Heart right ventricle (tissue), 16 donors: ENCODE measurements around the gene SCUBE1. TPM values are rescaled to one million over a fixed set of nuclear protein-coding genes. Genes with fewer than 3 reads are reported as not detected.
A peak's percentile ranks its signal among the peaks of the same experiment; 100 is the strongest.

Source experiments
- ATAC-seq, 8 donors: fragments of 200-7000 bp; cut with Tn5 transposase; one replicate each; pipeline ENCODE4 v1.9.1; 2020; ENCODE audit warnings: mild to moderate bottlenecking in 8 of 8, moderate library complexity in 8 of 8, moderate number of reproducible peaks in 1 of 8
- DNase-seq, 2 donors: peaks; one replicate each; pipeline ENCODE4 v3.0.0-alpha.2; 2020
- H3K27ac ChIP-seq, 10 donors: fragments of 200-600 bp; sonication (generic) in 2 of 10; one replicate each; pipeline versions ENCODE4 v1.5.0 to v1.8.0; 2020 to 2022; ENCODE audit warnings: mild to moderate bottlenecking in 3 of 10
- H3K27me3 ChIP-seq, 7 donors: fragments of 200-600 bp; one replicate each; pipeline ENCODE4 v1.8.0; 2021 to 2022; ENCODE audit warnings: mild to moderate bottlenecking in 2 of 7
- H3K36me3 ChIP-seq, 9 donors: fragments of 200-600 bp; sonication (generic) in 1 of 9; one replicate each; pipeline versions ENCODE4 v1.5.0 to v1.8.0; 2020 to 2022; ENCODE audit warnings: mild to moderate bottlenecking in 2 of 9
- H3K4me1 ChIP-seq, 9 donors: fragments of 200-600 bp; sonication (generic) in 1 of 9; one replicate each; pipeline versions ENCODE4 v1.5.0 to v1.8.0; 2020 to 2022; ENCODE audit warnings: mild to moderate bottlenecking in 4 of 9
- H3K4me3 ChIP-seq, 10 donors: fragments of 200-600 bp; sonication (generic) in 2 of 10; one replicate each; pipeline versions ENCODE4 v1.5.0 to v1.8.0; 2020 to 2022; ENCODE audit warnings: mild to moderate bottlenecking in 7 of 10, moderate library complexity in 2 of 10
- H3K9me3 ChIP-seq, 11 donors: fragments of 200-600 bp in 10 of 11; sonication (generic) in 2 of 11; one replicate each; pipeline versions ENCODE4 v1.5.0 to v1.8.0; 2013 to 2022; ENCODE audit warnings: mild to moderate bottlenecking in 2 of 11, control low read depth in 1 of 11, moderate library complexity in 1 of 11
- CTCF ChIP-seq, 9 donors: fragments of 200-600 bp; sonication (generic) in 2 of 9; IDR thresholded peaks; one replicate each; pipeline versions ENCODE4 v1.5.0 to v1.8.0; 2021 to 2022; ENCODE audit warnings: antibody characterized with exemption in 9 of 9, mild to moderate bottlenecking in 5 of 9, moderate library complexity in 1 of 9
- WGBS, 2 donors: extraction: QIAGEN DNeasy Blood & Tissue Kit; methylation state at CpG; one replicate each; pipeline ENCODE4 v1.1.7; 2013; ENCODE audit warnings: inconsistent platforms in 1 of 2; 5-methylcytosine and 5-hydroxymethylcytosine counted together
- intact Hi-C, 10 donors: fragments of 100-400 bp; cut with DNase I; formaldehyde crosslinking; loops; one replicate each; pipeline versions ENCODE4 v1.11.1 to v1.14.2; 2022
- polyA plus RNA-seq, 2 donors: library from polyadenylated mRNA; stranded (reverse); fragments of 200-250 nt; gene quantifications; one replicate each; pipeline ENCODE4 v1.2.3, GENCODE V29; 2013
- total RNA-seq, 10 donors: library from RNA; stranded (reverse); fragmentation: NEBNext Ultra II Directional in 3 of 10; extraction: Animal tissue kit (Norgen Biotek cat#: 25700) in 3 of 10; gene quantifications; one replicate each; pipeline versions ENCODE4 v1.2.1 to v1.2.4, GENCODE V29; 2021 to 2023
- donor health status: Arrhythmogenic right ventricular cardiomyopathy.
- donor health status: ischemic (EF 13 %, LVEDD 7.1; RV severe dilation, severe dysfunction).
- donor health status: healthy with polysubstance abuse.
- donor health status: DM: no; HTN: yes; CAD: no.
- donor health status: DM: no; HTN: no; CAD: no.
- donor health status: ischemic (EF 25% LVEDD 6.9; RV normal size, moderate dysfunction).
- donor health status: ischemic (EF 25% LVEDD 5.7; RV mildly dilated, moderate dysfunction).
- donor health status: healthy.
- donor health status: DM: yes; HTN: yes; CAD: no.
- donor health status: Ischemic cardiomyopathy.
- donor health status: ischemic (EF 35%, LVEDD 5.7; RV mildly dilated, moderate dysfunction).
- donor health status: nonischemic (EF 11% LVEDD 7.7; RV severe dilation, severe dysfunction).
- donor health status: DM: yes; HTN: yes; CAD: no.
- donor health status: PGD.
- donor health status: ischemic (EF 29% LVEDD 5.4; RV normal size, mild dysfunction).
- donor health status: nonischemic (EF 23%, LVEDD 6.1; RV moderate dilation, normal function).

SCUBE1 gene
- total and polyA plus RNA-seq, 12 donors = 0.01 to 0.60 (median 0.13) TPM; not detected in 1

- DNase-seq (no peak), ATAC-seq (no peak)
- no peaks in the 10 kb centered on the region for H3K27me3 ChIP-seq
- no peaks in the 10 kb centered on the region for H3K4me1 ChIP-seq
- no peak overlapping the region for H3K4me3 ChIP-seq
- no peak for TF ChIP-seq CTCF (IDR thresholded peaks at IDR 0.05)
- WGBS, 2 donors = 83 to 84% methylated on average over 14 of the region's 14 CpGs
- no peaks in the 10 kb centered on the region for H3K9me3 ChIP-seq
- no peak overlapping the region for H3K27ac ChIP-seq
- intact Hi-C loops = no loop called here
- H3K36me3 ChIP-seq = peaks cover 0 to 82% (median 19%) of the 10 kb centered on the region in 9 donors
Observed at GRCh38 chr22:43171019-43171491, 172.1 kb downstream of the SCUBE1 start.

GRCh38 chr22:43170131-43170480 is 173.1 kb downstream of the SCUBE1 start:
- TF ChIP-seq CTCF (IDR thresholded peaks at IDR 0.05) = no peak
- Histone ChIP-seq H3K36me3 (peaks cover 0 to 73% (median 19%) of the 10 kb centered on the region in 9 donors), H3K27me3 (no peaks in the 10 kb centered on the region), H3K4me3 (no peak overlapping the region), H3K4me1 (peaks cover 0 to 2% (median 0%) of the 10 kb centered on the region in 9 donors), H3K9me3 (no peaks in the 10 kb centered on the region), H3K27ac (no peak overlapping the region)
- ATAC-seq (no peak), DNase-seq (no peak)
- WGBS, 2 donors = 95 to 96% methylated on average over 9 of the region's 9 CpGs
- intact Hi-C loops = no loop called here

- 93 to 94% methylated on average over 23 of the region's 23 CpGs for WGBS, 2 donors
- H3K27ac ChIP-seq = no peak overlapping the region
- DNase-seq = no peak
- intact Hi-C loops = no loop called here
- peaks cover 0 to 67% (median 19%) of the 10 kb centered on the region in 9 donors for H3K36me3 ChIP-seq
- no peak for ATAC-seq
- no peaks in the 10 kb centered on the region for H3K9me3 ChIP-seq
- no peak overlapping the region for H3K4me3 ChIP-seq
- H3K27me3 ChIP-seq = no peaks in the 10 kb centered on the region
- H3K4me1 ChIP-seq = peaks cover 0 to 8% (median 3%) of the 10 kb centered on the region in 9 donors
- TF ChIP-seq CTCF (IDR thresholded peaks at IDR 0.05) = no peak
Observed at GRCh38 chr22:43169310-43170130, 173.7 kb downstream of the SCUBE1 start.

GRCh38 chr22:43168471-43169309 is 174.5 kb downstream of the SCUBE1 start:
- Histone ChIP-seq H3K27me3 (no peaks in the 10 kb centered on the region), H3K36me3 (peaks cover 0 to 59% (median 11%) of the 10 kb centered on the region in 9 donors), H3K4me1 (peaks cover 0 to 14% (median 9%) of the 10 kb centered on the region in 9 donors), H3K9me3 (no peaks in the 10 kb centered on the region), H3K4me3 (no peak overlapping the region), H3K27ac (peak overlapping the region in 3 of 10 donors; percentile 1 to 31 (median 12))
- intact Hi-C loops = no loop called here
- DNase-seq (no peak), ATAC-seq (peak in 3 of 8 donors; percentile 5 to 43 (median 18))
- 86 to 88% methylated on average over 25 of the region's 25 CpGs for WGBS, 2 donors
- no peak for TF ChIP-seq CTCF (IDR thresholded peaks at IDR 0.05)
